ENCODE measurements around the gene MOB1A. TPM values are rescaled to one million over a fixed set of nuclear protein-coding genes. Genes with fewer than 3 reads are reported as not detected.

MOB1A gene
- total and polyA plus RNA-seq, 2 of the 13 experiments (the other 11 are each of a cell fraction or from before 2014, with no cell fraction given): 48.2 to 139 TPM

DNA sequence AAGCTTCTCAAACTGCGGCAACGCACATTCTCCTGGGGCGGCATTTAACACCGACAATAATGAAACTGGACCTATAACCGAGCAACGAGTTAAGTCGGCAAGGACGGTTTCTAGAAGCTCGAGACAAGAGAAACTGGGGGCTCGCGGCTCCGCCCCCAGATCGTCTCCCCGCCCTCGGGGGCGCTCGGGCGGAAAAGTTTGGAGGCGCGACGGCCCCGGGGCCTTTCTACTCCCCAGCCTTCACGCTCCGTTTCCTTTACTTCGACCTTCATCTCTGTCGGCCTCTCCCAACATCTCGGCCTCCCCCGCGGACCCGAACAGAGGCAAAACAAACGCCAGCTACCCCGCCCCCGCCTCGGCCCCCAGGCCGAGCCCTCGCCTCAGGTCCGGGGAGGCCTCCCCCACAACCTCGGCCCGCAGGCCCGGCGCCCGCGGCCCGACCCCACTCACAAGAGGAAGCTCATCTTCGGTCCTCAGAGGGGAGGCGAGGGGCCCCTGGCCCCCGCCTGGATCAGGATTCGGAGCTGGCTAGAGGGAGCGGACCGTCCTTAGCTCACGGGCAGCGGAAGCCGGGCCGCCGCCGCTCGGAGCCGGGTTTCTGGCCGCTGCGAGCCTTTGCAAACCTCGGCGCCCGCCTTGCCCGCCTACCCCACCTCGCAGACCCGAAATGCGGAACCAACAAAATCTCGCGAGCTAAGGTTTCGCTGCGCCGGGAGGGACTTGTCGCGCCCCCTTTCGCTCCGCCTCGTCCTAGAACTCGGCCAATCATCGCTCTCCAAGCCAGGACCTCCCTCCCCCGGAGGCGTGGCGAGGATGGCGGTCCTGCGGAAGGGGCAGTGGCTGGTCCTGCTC, at the start of gene MOB1A (continued):
- peak; percentile 94 for TF ChIP-seq DRAP1 (CRISPR knock-in tag; IDR thresholded peaks at IDR 0.05)
- TF ChIP-seq ISL2 (CRISPR knock-in tag; IDR thresholded peaks at IDR 0.05): peak; percentile 42; the same call in 1 of the 2 replicates
- 0 out of 2 replicates have a peak, but pooled peaks have one; percentile 55 for TF ChIP-seq KLF9 (CRISPR knock-in tag; IDR thresholded peaks at IDR 0.05; ENCODE audit: low read depth)
- TF ChIP-seq POLR2AphosphoS2 (IDR thresholded peaks at IDR 0.05; ENCODE audit: low read depth, low read length): no peak
- TF ChIP-seq ZSCAN12 (CRISPR knock-in tag; IDR thresholded peaks at IDR 0.05): peak; percentile 91; the same call in 1 of the 2 replicates
- TF ChIP-seq ETV5 (CRISPR knock-in tag; IDR thresholded peaks at IDR 0.05; ENCODE audit: borderline replicate concordance): peak; percentile 19; the same call in 1 of the 2 replicates
- no peak; the same call in 1 of the 2 replicates for TF ChIP-seq ZIK1 (CRISPR knock-in tag; IDR thresholded peaks at IDR 0.05; ENCODE audit: borderline replicate concordance, low read depth)
- no peak for TF ChIP-seq CENPX (CRISPR knock-in tag; IDR thresholded peaks at IDR 0.05)
- TF ChIP-seq MTF1 (CRISPR knock-in tag; IDR thresholded peaks at IDR 0.05): no peak
- no peak for TF ChIP-seq ATF1 (CRISPR knock-in tag; IDR thresholded peaks at IDR 0.05)
- TF ChIP-seq TRIM24 (CRISPR knock-in tag; IDR thresholded peaks at IDR 0.05): no peak
- TF ChIP-seq, protein P1, sequence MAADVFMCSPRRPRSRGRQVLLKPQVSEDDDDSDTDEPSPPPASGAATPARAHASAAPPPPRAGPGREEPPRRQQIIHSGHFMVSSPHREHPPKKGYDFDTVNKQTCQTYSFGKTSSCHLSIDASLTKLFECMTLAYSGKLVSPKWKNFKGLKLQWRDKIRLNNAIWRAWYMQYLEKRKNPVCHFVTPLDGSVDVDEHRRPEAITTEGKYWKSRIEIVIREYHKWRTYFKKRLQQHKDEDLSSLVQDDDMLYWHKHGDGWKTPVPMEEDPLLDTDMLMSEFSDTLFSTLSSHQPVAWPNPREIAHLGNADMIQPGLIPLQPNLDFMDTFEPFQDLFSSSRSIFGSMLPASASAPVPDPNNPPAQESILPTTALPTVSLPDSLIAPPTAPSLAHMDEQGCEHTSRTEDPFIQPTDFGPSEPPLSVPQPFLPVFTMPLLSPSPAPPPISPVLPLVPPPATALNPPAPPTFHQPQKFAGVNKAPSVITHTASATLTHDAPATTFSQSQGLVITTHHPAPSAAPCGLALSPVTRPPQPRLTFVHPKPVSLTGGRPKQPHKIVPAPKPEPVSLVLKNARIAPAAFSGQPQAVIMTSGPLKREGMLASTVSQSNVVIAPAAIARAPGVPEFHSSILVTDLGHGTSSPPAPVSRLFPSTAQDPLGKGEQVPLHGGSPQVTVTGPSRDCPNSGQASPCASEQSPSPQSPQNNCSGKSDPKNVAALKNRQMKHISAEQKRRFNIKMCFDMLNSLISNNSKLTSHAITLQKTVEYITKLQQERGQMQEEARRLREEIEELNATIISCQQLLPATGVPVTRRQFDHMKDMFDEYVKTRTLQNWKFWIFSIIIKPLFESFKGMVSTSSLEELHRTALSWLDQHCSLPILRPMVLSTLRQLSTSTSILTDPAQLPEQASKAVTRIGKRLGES (CRISPR knock-in tag; IDR thresholded peaks at IDR 0.05; ENCODE audit: borderline replicate concordance): peak; percentile 66; the same call in 1 of the 2 replicates
- TF ChIP-seq ZNF30 (CRISPR knock-in tag; IDR thresholded peaks at IDR 0.05): 0 out of 2 replicates have a peak, but pooled peaks have one; percentile 59
- peak; percentile 56; the same call in 1 of the 2 replicates for TF ChIP-seq RXRA (CRISPR knock-in tag; IDR thresholded peaks at IDR 0.05)
- TF ChIP-seq HNRNPH1 (optimal IDR thresholded peaks at IDR 0.05; ENCODE audit: low read depth, low read length): peak; percentile 81
- peak; percentile 99 for TF ChIP-seq ZFX (CRISPR knock-in tag; IDR thresholded peaks at IDR 0.05; ENCODE audit: low read depth)
- no peak for TF ChIP-seq TSC22D2 (CRISPR knock-in tag; IDR thresholded peaks at IDR 0.05; ENCODE audit: borderline replicate concordance)
- peak; percentile 26; the same call in 1 of the 2 replicates for TF ChIP-seq ZNF3 (CRISPR knock-in tag; IDR thresholded peaks at IDR 0.05)
- TF ChIP-seq ZNF337 (CRISPR knock-in tag; IDR thresholded peaks at IDR 0.05; ENCODE audit: borderline replicate concordance, low read depth): peak; percentile 35; the same call in 1 of the 2 replicates
- no peak for TF ChIP-seq HNF1A (IDR thresholded peaks at IDR 0.05; ENCODE audit: low read depth)
- peak; percentile 9; the same call in 1 of the 2 replicates for TF ChIP-seq HNF1A (CRISPR knock-in tag; IDR thresholded peaks at IDR 0.05; ENCODE audit: borderline replicate concordance)
- TF ChIP-seq ZFP36L2 (CRISPR knock-in tag; IDR thresholded peaks at IDR 0.05): no peak
